Kidney (tissue), 14 donors: Measurements from ENCODE around the gene MTFMT. TPM values are rescaled to one million over a fixed set of nuclear protein-coding genes. Genes with fewer than 3 reads are reported as not detected.

Source experiments
- DNase-seq, 5 donors: peaks; one replicate each; pipeline ENCODE4 v3.0.0-alpha.2; 2013 to 2020
- FAIRE-seq: peaks from 2 replicates; lab custom pipeline; 2012; peaks lifted over from hg19 to GRCh38; lab: Jason Lieb, UNC
- H3K27ac ChIP-seq, 2 donors: one replicate each; pipeline ENCODE4 v1.7.0; 2013; ENCODE audit warnings: low read depth in 2 of 2, low read length in 2 of 2, inconsistent platforms in 1 of 2
- H3K27me3 ChIP-seq: one replicate; pipeline ENCODE4 v1.7.1; 2013; ENCODE audit warnings: low read length, inconsistent platforms; ENCODE audit not compliant: control insufficient read depth, insufficient read depth
- H3K36me3 ChIP-seq, 3 donors: one replicate each; pipeline versions ENCODE4 v1.7.0 to v1.7.1; 2013; ENCODE audit warnings: low read length in 3 of 3, control low read depth in 1 of 3, inconsistent platforms in 1 of 3; ENCODE audit not compliant: insufficient read depth in 3 of 3, control insufficient read depth in 2 of 3
- H3K4me1 ChIP-seq, 3 donors: one replicate each; pipeline versions ENCODE4 v1.7.0 to v1.7.1; 2013; ENCODE audit warnings: low read length in 3 of 3, inconsistent platforms in 1 of 3, low read depth in 1 of 3; ENCODE audit not compliant: control insufficient read depth in 2 of 3, insufficient read depth in 2 of 3
- H3K4me3 ChIP-seq, 3 donors: one replicate each; pipeline versions ENCODE4 v1.7.0 to v1.8.1; 2013; ENCODE audit warnings: low read length in 3 of 3, control low read depth in 1 of 3, inconsistent platforms in 1 of 3
- H3K9ac ChIP-seq, 3 donors: one replicate each; pipeline versions ENCODE4 v1.7.0 to v1.7.1; 2013; ENCODE audit warnings: low read length in 3 of 3, control low read depth in 1 of 3, inconsistent platforms in 1 of 3
- H3K9me3 ChIP-seq, 3 donors: one replicate each; pipeline versions ENCODE4 v1.7.0 to v1.7.1; 2013; ENCODE audit warnings: low read length in 3 of 3, control low read depth in 1 of 3, inconsistent platforms in 1 of 3; ENCODE audit not compliant: control insufficient read depth in 2 of 3, insufficient read depth in 1 of 3
- intact Hi-C: fragments of 100-400 bp; cut with DNase I; formaldehyde crosslinking; loops from one replicate; pipeline ENCODE4 v1.11.1; 2022
- polyA plus RNA-seq: library from polyadenylated mRNA; stranded (reverse); fragments of 350-450 nt; fragmentation: Illumina TruSeq; extraction: RNeasy Lipid Tissue Mini Kit (QIAGEN cat#74804); gene quantifications from one replicate; pipeline ENCODE4 v1.2.3, GENCODE V29; 2014; ENCODE audit warnings: low read depth, low replicate concordance; ENCODE audit not compliant: insufficient read depth
- total RNA-seq: library from RNA; stranded (reverse); fragmentation: NEBNext Ultra II Directional; extraction: Animal tissue kit (Norgen Biotek cat#: 25700); gene quantifications from one replicate; pipeline ENCODE4 v1.2.1, GENCODE V29; 2021
- TF ChIP-seq, protein P1 (sequence below): IDR thresholded peaks from 3 replicates; pipeline ENCODE4 v1.5.1; 2012; ENCODE audit warnings: mild to moderate bottlenecking, moderate library complexity, borderline replicate concordance; ENCODE audit not compliant: insufficient read depth; ENCODE audit errors: extremely low read depth
- donor health status: control.
- donor health status: control.
- donor health status: control.
- donor health status: control.
- donor health status: control.
- donor health status: DM: yes; HTN: yes; CAD: no.
- donor health status: Normal renal cell carcinoma (clear cell type).

Gene MTFMT
- total and polyA plus RNA-seq, 2 donors from 2014 or later, result 11.7 to 12.5 TPM

DNA sequence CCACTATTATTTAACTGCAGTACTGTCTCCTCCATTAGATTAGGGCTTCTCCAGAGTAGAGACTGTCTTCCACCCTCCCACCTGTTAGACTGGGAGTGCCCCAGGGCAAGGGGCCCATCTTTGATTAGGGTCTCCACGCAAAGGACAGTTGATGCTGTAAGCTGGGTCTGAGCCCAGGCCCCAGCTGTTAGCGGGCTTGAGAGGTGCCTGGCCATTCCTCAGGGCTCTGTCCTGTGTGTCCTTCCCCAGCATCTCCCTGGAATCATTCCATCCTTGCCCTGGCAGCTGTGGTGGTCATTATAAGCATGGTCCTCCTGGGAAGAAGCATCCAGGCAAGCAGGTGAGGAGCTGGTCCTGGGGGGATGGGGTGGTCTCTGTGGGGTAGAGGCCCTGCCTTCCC lies 21.8 kb upstream of the MTFMT start:
- intact Hi-C loops, result no loop called here
- Histone ChIP-seq H3K9me3 (no peaks in the 10 kb centered on the region), H3K27me3 (no peaks in the 10 kb centered on the region), H3K36me3 (no peaks in the 10 kb centered on the region), H3K4me1 (peaks cover 0 to 8% (median 4%) of the 10 kb centered on the region in 3 donors), H3K4me3 (no peak overlapping the region), H3K27ac (no peak overlapping the region), H3K9ac (no peak overlapping the region)
- TF ChIP-seq, protein P1, sequence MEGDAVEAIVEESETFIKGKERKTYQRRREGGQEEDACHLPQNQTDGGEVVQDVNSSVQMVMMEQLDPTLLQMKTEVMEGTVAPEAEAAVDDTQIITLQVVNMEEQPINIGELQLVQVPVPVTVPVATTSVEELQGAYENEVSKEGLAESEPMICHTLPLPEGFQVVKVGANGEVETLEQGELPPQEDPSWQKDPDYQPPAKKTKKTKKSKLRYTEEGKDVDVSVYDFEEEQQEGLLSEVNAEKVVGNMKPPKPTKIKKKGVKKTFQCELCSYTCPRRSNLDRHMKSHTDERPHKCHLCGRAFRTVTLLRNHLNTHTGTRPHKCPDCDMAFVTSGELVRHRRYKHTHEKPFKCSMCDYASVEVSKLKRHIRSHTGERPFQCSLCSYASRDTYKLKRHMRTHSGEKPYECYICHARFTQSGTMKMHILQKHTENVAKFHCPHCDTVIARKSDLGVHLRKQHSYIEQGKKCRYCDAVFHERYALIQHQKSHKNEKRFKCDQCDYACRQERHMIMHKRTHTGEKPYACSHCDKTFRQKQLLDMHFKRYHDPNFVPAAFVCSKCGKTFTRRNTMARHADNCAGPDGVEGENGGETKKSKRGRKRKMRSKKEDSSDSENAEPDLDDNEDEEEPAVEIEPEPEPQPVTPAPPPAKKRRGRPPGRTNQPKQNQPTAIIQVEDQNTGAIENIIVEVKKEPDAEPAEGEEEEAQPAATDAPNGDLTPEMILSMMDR, result no peak
- DNase-seq (no peak), FAIRE-seq (no peak)

DNA sequence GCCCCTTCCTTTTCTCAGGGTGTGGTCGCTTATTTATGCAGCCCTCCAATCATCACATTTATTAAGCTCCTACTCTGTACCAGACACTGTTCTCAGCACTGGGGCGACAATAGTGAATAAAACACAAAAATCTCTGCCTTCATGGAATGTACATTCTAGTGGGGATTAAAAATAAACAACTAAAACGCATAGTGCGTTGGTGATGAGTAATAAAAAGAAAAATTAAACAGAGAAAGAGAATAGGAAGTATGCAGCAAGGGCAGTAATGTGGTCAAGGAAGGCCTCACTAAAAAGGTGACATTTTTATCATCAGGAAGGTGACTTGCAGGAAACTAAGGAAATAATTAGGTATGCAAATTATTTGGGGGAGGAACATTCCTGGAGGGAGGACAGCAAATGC lies 20.8 kb upstream of the MTFMT start:
- no peaks in the 10 kb centered on the region for H3K27me3 ChIP-seq
- H3K4me3 ChIP-seq, result no peak overlapping the region
- intact Hi-C loops, result no loop called here
- FAIRE-seq (no peak), DNase-seq (no peak)
- no peaks in the 10 kb centered on the region for H3K36me3 ChIP-seq
- no peaks in the 10 kb centered on the region for H3K9me3 ChIP-seq
- H3K4me1 ChIP-seq, result peaks cover 3 to 7% (median 7%) of the 10 kb centered on the region in 3 donors
- no peak overlapping the region for H3K27ac ChIP-seq
- H3K9ac ChIP-seq, result no peak overlapping the region
- TF ChIP-seq, protein P1, result no peak

DNA sequence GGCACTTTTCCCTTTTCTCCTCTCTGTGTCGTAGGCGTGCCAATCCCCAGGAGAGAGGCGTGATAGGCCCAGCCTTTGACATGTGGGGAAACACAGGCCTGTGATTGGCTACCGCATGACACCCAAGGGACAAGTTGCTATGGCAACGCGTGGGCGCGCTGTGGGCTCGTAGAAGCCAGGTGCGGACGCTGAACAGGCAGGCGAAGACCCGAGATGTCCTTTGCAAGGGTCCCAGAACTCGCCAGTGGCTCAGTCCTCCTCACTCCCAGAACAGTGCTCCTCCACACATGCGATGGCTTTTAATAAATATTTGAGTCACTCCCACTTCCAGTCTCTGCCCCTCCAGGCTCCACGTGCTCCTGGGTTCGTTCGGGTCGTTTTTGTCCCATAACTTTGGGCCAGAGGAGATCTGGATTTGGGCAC lies 20.0 kb upstream of the MTFMT start:
- Histone ChIP-seq H3K27me3 (no peaks in the 10 kb centered on the region), H3K27ac (no peak overlapping the region), H3K4me1 (peaks cover 5 to 14% (median 10%) of the 10 kb centered on the region in 3 donors), H3K36me3 (no peaks in the 10 kb centered on the region), H3K9ac (no peak overlapping the region), H3K4me3 (peak overlapping the region; percentile 38 to 66 (median 55)), H3K9me3 (no peaks in the 10 kb centered on the region)
- TF ChIP-seq, protein P1, result no peak
- FAIRE-seq (no peak), DNase-seq (peak; percentile 92 to 96 (median 95))
- intact Hi-C loops, result no loop called here

DNA sequence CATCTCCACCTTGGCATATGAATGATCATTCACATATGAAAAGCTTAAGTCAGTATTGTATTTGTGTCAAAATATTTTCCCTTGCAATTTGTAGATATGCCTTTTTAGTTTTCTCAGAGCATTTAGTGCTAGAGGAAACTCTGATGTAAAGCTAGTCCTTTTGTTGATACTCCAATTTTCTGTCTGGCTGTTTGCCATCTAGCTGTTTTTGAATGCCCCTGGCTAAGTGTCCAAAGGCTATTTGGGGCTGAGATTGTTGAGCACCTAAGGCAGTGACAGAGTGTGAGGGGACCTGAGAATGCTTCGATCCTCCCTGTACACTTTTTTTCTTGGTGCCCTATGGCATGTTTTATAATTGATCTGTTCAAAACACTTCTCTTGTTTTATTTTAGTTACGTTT lies 18.8 kb upstream of the MTFMT start:
- no peaks in the 10 kb centered on the region for H3K27me3 ChIP-seq
- H3K9ac ChIP-seq, result no peak overlapping the region
- H3K4me1 ChIP-seq, result peaks cover 5 to 20% (median 14%) of the 10 kb centered on the region in 3 donors
- FAIRE-seq (no peak), DNase-seq (peak in 1 of 5 donors; percentile 31)
- TF ChIP-seq, protein P1, result no peak
- no peak overlapping the region for H3K4me3 ChIP-seq
- H3K36me3 ChIP-seq, result no peaks in the 10 kb centered on the region
- no peak overlapping the region for H3K27ac ChIP-seq
- intact Hi-C loops, result no loop called here
- H3K9me3 ChIP-seq, result no peaks in the 10 kb centered on the region
